Measurements from ENCODE around the gene PRDM7. TPM values are rescaled to one million over a fixed set of nuclear protein-coding genes. Genes with fewer than 3 reads are reported as not detected.

PRDM7 gene
- total and polyA plus RNA-seq, 2 of the 8 experiments (the other 6 are each of a cell fraction or from before 2014, with no cell fraction given) = 0.02 TPM; not detected in 1

GRCh38 chr16:90070440-90070839, 6.7 kb downstream of the PRDM7 start:
- 94% methylated on average over 2 of the region's 2 CpGs; no CpG with 5 or more reads in 1 of the 2 experiments for WGBS, 2 experiments (ENCODE audit: extremely low coverage in 1 of 2, insufficient coverage in 1 of 2, insufficient read length in 1 of 2, insufficient replicate concordance in 2 of 2, low coverage in 1 of 2, low lambda C conversion rate in 2 of 2, missing lambda C conversion rate in 1 of 2)
- TF ChIP-seq SRF (IDR thresholded peaks at IDR 0.05; ENCODE audit: low read depth, low read length) (no peak), RXRA (IDR thresholded peaks at IDR 0.05; ENCODE audit: insufficient read depth, low read depth, low read length) (no peak), KDM1A (IDR thresholded peaks at IDR 0.05; ENCODE audit: borderline replicate concordance, low read length) (no peak), RBBP5 (IDR thresholded peaks at IDR 0.05; ENCODE audit: borderline replicate concordance, low read depth, low read length) (no peak), RFX5 (IDR thresholded peaks at IDR 0.05; ENCODE audit: borderline replicate concordance, low read depth, low read length) (no peak), RNF2 (IDR thresholded peaks at IDR 0.05; ENCODE audit: borderline replicate concordance, low read depth, low read length, missing control alignments, poor library complexity, severe bottlenecking) (no peak), GTF2F1 (IDR thresholded peaks at IDR 0.05; ENCODE audit: borderline replicate concordance, low read depth, low read length) (no peak), CTBP2 (IDR thresholded peaks at IDR 0.05; ENCODE audit: borderline replicate concordance, insufficient read depth, insufficient read length, low read length) (no peak), NANOG (IDR thresholded peaks at IDR 0.05; ENCODE audit: insufficient read depth, low read depth, low read length, poor library complexity, severe bottlenecking) (no peak), HDAC6 (IDR thresholded peaks at IDR 0.05; ENCODE audit: low read depth, low read length) (no peak)
- TF ChIP-seq, protein P1, sequence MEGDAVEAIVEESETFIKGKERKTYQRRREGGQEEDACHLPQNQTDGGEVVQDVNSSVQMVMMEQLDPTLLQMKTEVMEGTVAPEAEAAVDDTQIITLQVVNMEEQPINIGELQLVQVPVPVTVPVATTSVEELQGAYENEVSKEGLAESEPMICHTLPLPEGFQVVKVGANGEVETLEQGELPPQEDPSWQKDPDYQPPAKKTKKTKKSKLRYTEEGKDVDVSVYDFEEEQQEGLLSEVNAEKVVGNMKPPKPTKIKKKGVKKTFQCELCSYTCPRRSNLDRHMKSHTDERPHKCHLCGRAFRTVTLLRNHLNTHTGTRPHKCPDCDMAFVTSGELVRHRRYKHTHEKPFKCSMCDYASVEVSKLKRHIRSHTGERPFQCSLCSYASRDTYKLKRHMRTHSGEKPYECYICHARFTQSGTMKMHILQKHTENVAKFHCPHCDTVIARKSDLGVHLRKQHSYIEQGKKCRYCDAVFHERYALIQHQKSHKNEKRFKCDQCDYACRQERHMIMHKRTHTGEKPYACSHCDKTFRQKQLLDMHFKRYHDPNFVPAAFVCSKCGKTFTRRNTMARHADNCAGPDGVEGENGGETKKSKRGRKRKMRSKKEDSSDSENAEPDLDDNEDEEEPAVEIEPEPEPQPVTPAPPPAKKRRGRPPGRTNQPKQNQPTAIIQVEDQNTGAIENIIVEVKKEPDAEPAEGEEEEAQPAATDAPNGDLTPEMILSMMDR (IDR thresholded peaks at IDR 0.05; ENCODE audit: control extremely low read depth in 1 of 3, insufficient read depth in 1 of 3, low read depth in 1 of 3, low read length in 3 of 3) = no peak

More at GRCh38 chr16:90070440-90070839, 6.7 kb downstream of the PRDM7 start:
- H3K4me3 ChIP-seq (ENCODE audit: extremely low read depth in 1 of 4, insufficient read depth in 2 of 4, low read depth in 3 of 4, low read length in 4 of 4) = no peak overlapping the region
- H3K18ac ChIP-seq (ENCODE audit: extremely low read depth, low read length) = no peak overlapping the region
- no peak overlapping the region for H3K4ac ChIP-seq (replicated peaks; ENCODE audit: insufficient read length, low read depth, low read length)
- no peaks in the 10 kb centered on the region for H4K20me1 ChIP-seq (replicated peaks in 1 of 2; ENCODE audit: control insufficient read depth in 1 of 2, insufficient read depth in 2 of 2, low read length in 2 of 2)
- H4K8ac ChIP-seq (ENCODE audit: extremely low read depth, insufficient read depth, low read length) = no peak overlapping the region
- POLR2A ChIA-PET (ENCODE audit: partially characterized antibody) = no interaction called here
- peaks cover 0 to 3% of the 10 kb centered on the region in 2 experiments; a peak in 2 of 4 replicates for H3K9me3 ChIP-seq (ENCODE audit: insufficient read depth in 2 of 2, low read depth in 1 of 2, low read length in 1 of 2)
- no peak overlapping the region for H2AK5ac ChIP-seq (ENCODE audit: low read depth, low read length)
- no peaks in the 10 kb centered on the region for H3K4me1 ChIP-seq (replicated peaks in 1 of 4; ENCODE audit: control insufficient read depth in 3 of 4, insufficient read depth in 4 of 4, low read length in 3 of 4)
- no peak overlapping the region for H3K56ac ChIP-seq (replicated peaks; ENCODE audit: insufficient read length, low read depth, low read length)
- no peak overlapping the region for H3K27ac ChIP-seq (ENCODE audit: low read depth, low read length)
- no peak overlapping the region for H2BK20ac ChIP-seq (ENCODE audit: low read length)
- no peak overlapping the region for H3K4me2 ChIP-seq (ENCODE audit: insufficient read depth in 1 of 2, low read depth in 2 of 2, low read length in 2 of 2)
- no peak overlapping the region for H2BK15ac ChIP-seq (ENCODE audit: low read length)
- H3K23me2 ChIP-seq (ENCODE audit: low read depth, low read length) = no peaks in the 10 kb centered on the region
- no peak overlapping the region for H2AFZ ChIP-seq (ENCODE audit: low read length)
- H4K5ac ChIP-seq (ENCODE audit: insufficient read length, low read depth, low read length) = no peak overlapping the region
- no peaks in the 10 kb centered on the region for H3K79me1 ChIP-seq (ENCODE audit: low read depth, low read length)
- DNase-seq (ENCODE audit: low read depth in 1 of 2, low spot score in 2 of 2) (no peak), FAIRE-seq (no peak)
- H4K91ac ChIP-seq (replicated peaks; ENCODE audit: insufficient read length, low read length) = no peak overlapping the region
- CTCF ChIA-PET (ENCODE audit: partially characterized antibody) = interaction anchor here (1.1 kb wide), 1 partner anchor 11 kb away, joined by 4 read pairs; no protein-coding TSS in a partner anchor
- H2BK120ac ChIP-seq (replicated peaks; ENCODE audit: low read depth, low read length) = no peak overlapping the region
- no peaks in the 10 kb centered on the region for H3K27me3 ChIP-seq (replicated peaks in 1 of 4; ENCODE audit: control insufficient read depth in 3 of 4, extremely low read depth in 1 of 4, insufficient read depth in 3 of 4, low read length in 3 of 4)
- no peaks in the 10 kb centered on the region for H3K36me3 ChIP-seq (ENCODE audit: control insufficient read depth in 2 of 4, insufficient read depth in 4 of 4, low read length in 3 of 4)
- H3K9ac ChIP-seq (replicated peaks in 1 of 4; ENCODE audit: extremely low read depth in 1 of 4, low read depth in 3 of 4, low read length in 3 of 4) = no peak overlapping the region
- no peak overlapping the region for H2BK5ac ChIP-seq (ENCODE audit: low read depth, low read length)
- H3K79me2 ChIP-seq (ENCODE audit: control insufficient read depth in 1 of 2, insufficient read depth in 2 of 2, low read length in 2 of 2) = no peaks in the 10 kb centered on the region
- H2BK12ac ChIP-seq (ENCODE audit: low read depth, low read length) = no peak overlapping the region
- H3K23ac ChIP-seq (ENCODE audit: insufficient read length) = no peak overlapping the region
- no peak overlapping the region for H3K14ac ChIP-seq (ENCODE audit: insufficient read length)

Measured in H1 (cell line).